IPS-11a (cell line): ENCODE results near the gene LILRA5.
"Not testable (repeated sequence)": the region's sequence is repeated elsewhere in the genome, so short reads cannot be mapped to it uniquely, and the experiment has no call there.

Experiments
- H3K4me3 ChIP-seq: one replicate; pipeline ENCODE4 v1.5.1; 2013; ENCODE audit warnings: low read depth, low read length, control low read depth

The LILRA5 gene

GRCh38 chr19:54312436-54313377 lies at the start of gene LILRA5:
Gene LILRA5 (minus strand): TSS chr19:54313166. CDS start chr19:54313019, 147 bp downstream.
- H3K4me3 ChIP-seq = no peak within 1 kb of the TSS

- H3K4me3 ChIP-seq = not testable (repeated sequence)
Measured at GRCh38 chr19:54361680-54362422, 48.9 kb upstream of the LILRA5 start.

- not testable (repeated sequence) for H3K4me3 ChIP-seq
Measured at GRCh38 chr19:54359149-54359820, 46.3 kb upstream of the LILRA5 start.

GRCh38 chr19:54357381-54357780 lies 44.4 kb upstream of the LILRA5 start:
- H3K4me3 ChIP-seq = no peak overlapping the region

DNA sequence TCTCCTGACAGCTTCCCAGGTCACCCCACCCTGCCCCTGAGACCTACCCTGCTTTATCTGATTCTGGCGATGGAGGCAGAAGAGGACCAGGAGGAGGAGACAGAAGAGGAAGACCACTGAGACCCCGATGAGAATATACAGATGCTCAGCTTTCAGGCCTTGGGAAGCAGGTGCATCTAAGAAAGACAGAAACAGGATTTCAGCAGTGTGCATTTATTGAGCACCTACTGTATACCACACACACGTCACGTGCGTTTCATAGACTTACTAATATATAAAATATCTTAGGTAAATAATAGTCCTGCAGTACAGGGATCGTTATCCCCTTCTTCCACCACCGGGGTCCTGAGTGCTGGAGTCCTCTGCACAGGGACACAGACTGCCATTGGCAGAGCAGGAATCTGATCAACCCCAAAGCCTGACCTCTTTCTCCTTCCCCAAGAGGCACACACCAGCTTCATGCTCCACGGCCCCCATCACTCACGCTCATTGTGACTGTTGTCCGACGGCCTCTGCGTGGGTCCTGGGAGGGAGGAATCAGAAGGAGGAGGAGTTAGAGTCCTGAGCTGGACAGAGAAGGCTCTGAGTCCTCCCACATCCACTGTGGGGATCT lies 43.6 kb upstream of the LILRA5 start:
- H3K4me3 ChIP-seq = no peak overlapping the region

DNA sequence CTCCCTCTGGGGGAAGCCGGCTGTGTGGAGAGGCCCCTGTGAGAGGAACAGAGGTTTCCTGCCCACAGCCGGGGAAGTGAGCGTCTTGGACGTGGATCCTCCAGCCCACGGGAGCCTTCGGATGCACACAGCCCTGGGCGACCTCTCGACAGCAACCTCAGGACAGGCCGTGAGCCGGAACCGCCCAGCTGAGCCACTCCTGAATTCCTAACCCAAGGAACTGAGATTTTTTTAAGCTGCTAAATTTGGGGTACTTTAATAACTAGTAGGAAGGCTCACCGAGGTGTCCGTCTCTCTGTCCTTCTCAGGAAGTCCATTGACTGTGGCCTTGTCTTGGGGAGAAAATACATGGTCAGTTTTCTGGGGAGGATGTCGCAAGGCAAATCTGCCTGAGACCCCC lies 42.7 kb upstream of the LILRA5 start:
- H3K4me3 ChIP-seq = no peak overlapping the region

GRCh38 chr19:54354761-54355160 lies 41.8 kb upstream of the LILRA5 start:
- H3K4me3 ChIP-seq = no peak overlapping the region

- H3K4me3 ChIP-seq = no peak overlapping the region
Measured at GRCh38 chr19:54352546-54352945, 39.6 kb upstream of the LILRA5 start.

GRCh38 chr19:54352041-54352440 lies 39.1 kb upstream of the LILRA5 start:
- no peak overlapping the region for H3K4me3 ChIP-seq

GRCh38 chr19:54351474-54351873 lies 38.5 kb upstream of the LILRA5 start:
- H3K4me3 ChIP-seq = no peak overlapping the region

DNA sequence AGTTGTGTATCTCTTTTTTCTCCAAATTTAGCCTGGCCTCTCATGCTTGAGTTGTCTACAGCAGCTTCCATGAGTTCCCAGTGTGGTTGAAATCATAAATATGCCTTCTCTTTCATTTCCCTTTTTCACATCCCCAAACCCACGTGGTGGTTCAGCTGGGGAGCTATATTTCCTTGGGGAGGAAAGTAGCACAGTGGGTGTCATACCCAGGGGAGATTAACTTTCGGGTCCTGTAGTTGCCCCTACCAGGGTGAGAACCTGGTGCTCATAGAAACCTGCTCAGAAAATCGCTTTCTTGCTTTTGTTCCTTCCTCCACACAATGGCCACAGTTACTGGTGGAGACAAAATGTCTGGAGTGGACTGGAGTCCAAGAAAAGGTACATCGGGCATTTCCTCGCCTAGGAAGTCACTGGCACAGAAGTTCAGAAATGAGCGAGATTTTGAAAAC lies 33.0 kb upstream of the LILRA5 start:
- no peak overlapping the region for H3K4me3 ChIP-seq

DNA sequence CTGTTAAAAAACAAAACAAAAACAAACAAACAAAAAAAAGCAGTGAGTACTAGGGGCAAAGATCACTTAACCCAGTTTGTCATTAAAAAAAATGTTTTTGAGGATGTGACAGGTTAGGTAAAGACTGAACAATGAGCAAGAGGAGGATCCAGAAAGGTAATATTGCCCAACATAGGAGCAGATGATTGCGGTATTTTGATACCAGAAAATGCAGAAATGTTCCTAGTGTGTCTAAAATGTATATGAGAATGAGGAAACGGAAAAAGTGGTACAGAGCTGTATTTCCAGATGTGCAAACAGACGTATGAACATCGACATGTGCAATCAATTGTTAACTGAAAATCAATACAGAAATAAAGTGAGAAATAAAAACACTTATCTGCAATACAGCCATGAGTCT lies 30.9 kb upstream of the LILRA5 start:
- no peak overlapping the region for H3K4me3 ChIP-seq

- H3K4me3 ChIP-seq = no peak overlapping the region
Measured at GRCh38 chr19:54341295-54341694, 28.3 kb upstream of the LILRA5 start.

DNA sequence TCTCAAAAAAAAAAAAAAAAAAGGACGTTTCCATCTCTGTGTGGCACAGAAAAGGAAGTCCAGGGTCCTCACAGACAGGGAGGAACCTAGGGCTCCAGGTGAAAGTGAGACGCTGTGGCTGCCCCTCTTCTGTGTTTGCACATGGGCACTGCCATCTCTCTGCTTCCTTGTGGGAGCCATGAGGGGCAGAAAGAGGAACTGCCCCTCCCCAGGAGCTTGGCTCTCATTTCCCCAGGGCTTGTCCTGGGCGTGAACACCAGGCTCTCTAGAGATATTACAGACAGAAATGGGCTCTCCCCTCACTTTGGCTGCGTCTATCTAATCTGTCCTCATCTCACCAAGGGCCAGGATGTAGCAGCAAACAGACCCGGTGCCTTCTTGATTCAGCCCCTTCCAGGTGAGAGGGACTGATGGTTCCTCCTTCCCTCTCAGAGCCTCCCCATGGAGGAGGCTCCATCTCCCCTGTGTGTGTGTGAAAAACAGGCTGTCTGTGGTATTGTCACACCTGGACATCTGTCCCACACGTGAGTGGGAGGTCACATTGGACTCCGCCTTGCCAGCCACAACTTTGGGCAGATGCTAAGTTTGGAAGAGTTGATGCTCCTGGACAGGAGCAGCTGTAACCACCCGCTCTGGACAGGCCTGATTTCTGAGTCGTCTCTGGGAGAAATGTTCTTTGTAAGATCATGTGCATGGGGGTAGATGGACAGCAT lies 26.8 kb upstream of the LILRA5 start:
- no peak overlapping the region for H3K4me3 ChIP-seq

GRCh38 chr19:54338521-54338920 lies 25.6 kb upstream of the LILRA5 start:
- no peak overlapping the region for H3K4me3 ChIP-seq

GRCh38 chr19:54337858-54338230 lies 24.9 kb upstream of the LILRA5 start:
- H3K4me3 ChIP-seq = no peak overlapping the region

- no peak overlapping the region for H3K4me3 ChIP-seq
Measured at GRCh38 chr19:54336893-54337857, 24.2 kb upstream of the LILRA5 start.

GRCh38 chr19:54335979-54336892 lies 23.3 kb upstream of the LILRA5 start:
- no peak overlapping the region for H3K4me3 ChIP-seq
